GM12891 (cell line): ENCODE results near the gene CFAP77.

Experiments used
- POLR2A ChIP-seq: IDR thresholded peaks from 2 replicates; pipeline ENCODE4 v1.6.1; 2011; ENCODE audit warnings: low read depth, low read length, control low read depth
- POLR2AphosphoS5 ChIP-seq: IDR thresholded peaks from 2 replicates; pipeline ENCODE4 v1.6.1; 2011; ENCODE audit warnings: low read depth, low read length, control low read depth
- POU2F2 ChIP-seq: IDR thresholded peaks from 2 replicates; pipeline ENCODE4 v1.6.1; 2011; ENCODE audit warnings: low read depth, mild to moderate bottlenecking, control low read depth, low read length, moderate library complexity
- TAF1 ChIP-seq: IDR thresholded peaks from 2 replicates; pipeline ENCODE4 v1.6.1; 2011; ENCODE audit warnings: low read depth, low read length, control low read depth

- TF ChIP-seq POLR2A (no peak), POLR2AphosphoS5 (no peak), TAF1 (no peak), POU2F2 (no peak)
Measured at GRCh38 chr9:132465131-132465635, 55.2 kb downstream of the CFAP77 start.
